GM18499 (cell line): Measurements from ENCODE around the gene PCMTD2.

Experiments
- ATAC-seq: cut with Tn5 transposase; IDR thresholded peaks from one replicate; pipeline ENCODE4 v1.9.1; 2021; ENCODE audit warnings: moderate number of reproducible peaks; ENCODE audit not compliant: insufficient read depth, unreplicated experiment

Gene PCMTD2

GRCh38 chr20:64255361-64256281 lies at the start of gene PCMTD2:
PCMTD2 (plus strand) TSS chr20:64255748; CDS start chr20:64259966, 4,218 bp downstream.
- no peak for ATAC-seq

- ATAC-seq, result no peak
Measured at GRCh38 chr20:64206614-64207013, 48.9 kb upstream of the PCMTD2 start.

- no peak for ATAC-seq
Measured at GRCh38 chr20:64207641-64208590, 47.6 kb upstream of the PCMTD2 start.

GRCh38 chr20:64209148-64209547 lies 46.4 kb upstream of the PCMTD2 start:
- no peak for ATAC-seq

GRCh38 chr20:64210656-64211369 lies 44.7 kb upstream of the PCMTD2 start:
- no peak for ATAC-seq

- no peak for ATAC-seq
Measured at GRCh38 chr20:64211874-64212658, 43.5 kb upstream of the PCMTD2 start.

GRCh38 chr20:64212755-64213154 lies 42.8 kb upstream of the PCMTD2 start:
- ATAC-seq, result no peak

GRCh38 chr20:64214113-64214512 lies 41.4 kb upstream of the PCMTD2 start:
- no peak for ATAC-seq

GRCh38 chr20:64214952-64215351 lies 40.6 kb upstream of the PCMTD2 start:
- no peak for ATAC-seq

- no peak for ATAC-seq
Measured at GRCh38 chr20:64216036-64216435, 39.5 kb upstream of the PCMTD2 start.

- no peak for ATAC-seq
Measured at GRCh38 chr20:64216910-64217309, 38.6 kb upstream of the PCMTD2 start.

GRCh38 chr20:64217539-64218221 lies 37.9 kb upstream of the PCMTD2 start:
- no peak for ATAC-seq

GRCh38 chr20:64219202-64219601 lies 36.3 kb upstream of the PCMTD2 start:
- no peak for ATAC-seq

- no peak for ATAC-seq
Measured at GRCh38 chr20:64219730-64220129, 35.8 kb upstream of the PCMTD2 start.

GRCh38 chr20:64220420-64220819 lies 35.1 kb upstream of the PCMTD2 start:
- no peak for ATAC-seq

- ATAC-seq, result no peak
Measured at GRCh38 chr20:64220891-64221527, 34.5 kb upstream of the PCMTD2 start.

GRCh38 chr20:64222291-64222735 lies 33.2 kb upstream of the PCMTD2 start:
- ATAC-seq, result no peak

- no peak for ATAC-seq
Measured at GRCh38 chr20:64222851-64223525, 32.6 kb upstream of the PCMTD2 start.
